Endothelial cell (in vitro differentiated cells): ENCODE data around the gene FAM107B. TPM values are rescaled to one million over a fixed set of nuclear protein-coding genes. Genes with fewer than 3 reads are reported as not detected.

Source experiments
- DNase-seq: peaks from one replicate; pipeline ENCODE4 v3.0.0; 2021; ENCODE audit warnings: low spot score
- H3K27ac Mint-ChIP-seq: one replicate; pipeline ENCODE4 v1.8.0; 2021; ENCODE audit warnings: mixed read lengths, inconsistent platforms; ENCODE audit not compliant: unreplicated experiment
- H3K27me3 Mint-ChIP-seq: one replicate; pipeline ENCODE4 v1.8.0; 2021; ENCODE audit warnings: mild to moderate bottlenecking, moderate library complexity, mixed read lengths, inconsistent platforms; ENCODE audit not compliant: unreplicated experiment
- H3K36me3 Mint-ChIP-seq: one replicate; pipeline ENCODE4 v1.8.0; 2021; ENCODE audit warnings: mild to moderate bottlenecking, low read depth, mixed read lengths, inconsistent platforms; ENCODE audit not compliant: unreplicated experiment
- H3K4me1 Mint-ChIP-seq: one replicate; pipeline ENCODE4 v1.8.0; 2021; ENCODE audit warnings: mild to moderate bottlenecking, mixed read lengths, inconsistent platforms; ENCODE audit not compliant: unreplicated experiment
- H3K4me3 Mint-ChIP-seq: one replicate; pipeline ENCODE4 v1.8.0; 2021; ENCODE audit warnings: mild to moderate bottlenecking, mixed read lengths, inconsistent platforms; ENCODE audit not compliant: unreplicated experiment
- H3K9me3 Mint-ChIP-seq: one replicate; pipeline ENCODE4 v1.8.0; 2021; ENCODE audit warnings: mixed read lengths, inconsistent platforms; ENCODE audit not compliant: unreplicated experiment
- total RNA-seq: library from RNA; stranded (reverse); fragmentation: NEBNext Ultra II Directional; extraction: Animal tissue kit (Norgen Biotek cat#: 25700); gene quantifications from one replicate; pipeline ENCODE4 v1.2.1, GENCODE V29; 2021; ENCODE audit not compliant: unreplicated experiment
- TF ChIP-seq, protein P1 (sequence below): fragments of 200-600 bp; sonication (generic); IDR thresholded peaks from one replicate; pipeline ENCODE4 v1.5.0; 2021; ENCODE audit warnings: antibody characterized with exemption; ENCODE audit not compliant: unreplicated experiment

FAM107B gene
- total RNA-seq, 1 donor from 2014 or later = 462 TPM

DNA sequence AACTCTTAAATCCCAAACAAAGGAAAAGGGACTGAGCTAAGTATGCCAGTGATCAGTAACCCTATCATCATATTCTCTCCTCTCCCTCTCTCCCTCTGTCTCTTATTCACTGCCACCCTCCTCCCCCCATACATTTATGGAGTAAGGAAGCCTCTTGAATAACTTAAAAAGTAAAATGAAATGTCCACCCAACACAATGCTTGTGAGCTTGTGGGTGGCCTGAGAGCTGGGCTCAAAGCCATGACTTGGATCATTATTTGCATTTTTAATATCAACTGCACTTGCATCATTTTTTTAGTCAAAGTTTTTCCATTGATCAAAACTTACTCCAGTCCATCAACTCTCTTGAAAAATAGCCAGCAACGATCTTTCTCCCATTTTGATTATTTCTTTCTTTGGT is 46.8 kb downstream of the FAM107B start:
- no peak for DNase-seq
- no peaks in the 10 kb centered on the region for H3K9me3 Mint-ChIP-seq
- TF ChIP-seq, protein P1, sequence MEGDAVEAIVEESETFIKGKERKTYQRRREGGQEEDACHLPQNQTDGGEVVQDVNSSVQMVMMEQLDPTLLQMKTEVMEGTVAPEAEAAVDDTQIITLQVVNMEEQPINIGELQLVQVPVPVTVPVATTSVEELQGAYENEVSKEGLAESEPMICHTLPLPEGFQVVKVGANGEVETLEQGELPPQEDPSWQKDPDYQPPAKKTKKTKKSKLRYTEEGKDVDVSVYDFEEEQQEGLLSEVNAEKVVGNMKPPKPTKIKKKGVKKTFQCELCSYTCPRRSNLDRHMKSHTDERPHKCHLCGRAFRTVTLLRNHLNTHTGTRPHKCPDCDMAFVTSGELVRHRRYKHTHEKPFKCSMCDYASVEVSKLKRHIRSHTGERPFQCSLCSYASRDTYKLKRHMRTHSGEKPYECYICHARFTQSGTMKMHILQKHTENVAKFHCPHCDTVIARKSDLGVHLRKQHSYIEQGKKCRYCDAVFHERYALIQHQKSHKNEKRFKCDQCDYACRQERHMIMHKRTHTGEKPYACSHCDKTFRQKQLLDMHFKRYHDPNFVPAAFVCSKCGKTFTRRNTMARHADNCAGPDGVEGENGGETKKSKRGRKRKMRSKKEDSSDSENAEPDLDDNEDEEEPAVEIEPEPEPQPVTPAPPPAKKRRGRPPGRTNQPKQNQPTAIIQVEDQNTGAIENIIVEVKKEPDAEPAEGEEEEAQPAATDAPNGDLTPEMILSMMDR = no peak
- H3K36me3 Mint-ChIP-seq = no peaks in the 10 kb centered on the region
- H3K4me1 Mint-ChIP-seq = no peaks in the 10 kb centered on the region
- no peak overlapping the region for H3K4me3 Mint-ChIP-seq
- no peak overlapping the region for H3K27ac Mint-ChIP-seq
- peaks cover 2% of the 10 kb centered on the region for H3K27me3 Mint-ChIP-seq

DNA sequence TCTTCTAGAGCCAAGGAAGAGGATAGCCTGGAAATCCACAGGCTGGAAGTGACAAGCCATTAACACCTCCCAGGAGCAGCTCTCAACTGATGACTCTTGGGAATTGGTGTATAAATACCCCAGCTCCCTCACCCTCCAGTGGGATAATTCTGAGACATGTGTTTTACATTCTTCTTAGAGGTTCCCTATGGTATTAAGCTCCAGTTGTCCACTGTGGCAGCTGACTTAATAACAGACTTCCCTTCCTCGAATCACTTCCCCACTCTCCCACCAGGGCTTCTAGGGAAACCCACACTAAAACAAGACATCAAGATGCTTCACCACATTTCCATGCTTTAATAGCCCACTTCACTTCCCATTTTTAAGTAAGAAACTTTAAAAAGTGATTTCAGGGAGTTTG is 47.2 kb downstream of the FAM107B start:
- Mint-ChIP-seq H3K4me1 (no peaks in the 10 kb centered on the region), H3K9me3 (no peaks in the 10 kb centered on the region), H3K27ac (no peak overlapping the region), H3K36me3 (no peaks in the 10 kb centered on the region), H3K4me3 (peak overlapping the region; percentile 8), H3K27me3 (peaks cover 2% of the 10 kb centered on the region)
- TF ChIP-seq, protein P1 = no peak
- no peak for DNase-seq

DNA sequence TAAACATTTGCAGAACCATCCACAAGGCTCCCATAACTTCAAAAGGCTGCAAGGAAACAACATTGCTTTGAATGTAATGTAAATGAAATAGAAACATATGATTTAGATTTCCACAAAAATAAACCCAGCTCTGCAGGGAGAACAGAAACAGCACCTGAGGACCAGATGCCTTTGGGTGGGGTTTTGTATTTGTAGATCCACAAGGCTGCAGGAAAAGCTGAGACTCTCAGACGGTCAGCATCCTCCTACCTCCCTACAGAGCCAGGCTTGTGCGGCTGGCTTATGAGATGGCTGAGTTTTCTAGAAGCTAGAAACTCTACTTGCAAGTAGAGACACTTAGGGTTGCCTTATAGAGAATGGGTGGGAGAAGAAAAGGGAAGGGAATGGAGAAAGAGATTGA is 49.8 kb downstream of the FAM107B start:
- Mint-ChIP-seq H3K9me3 (no peaks in the 10 kb centered on the region), H3K36me3 (no peaks in the 10 kb centered on the region), H3K27ac (no peak overlapping the region), H3K4me3 (no peak overlapping the region), H3K27me3 (peaks cover 4% of the 10 kb centered on the region), H3K4me1 (no peaks in the 10 kb centered on the region)
- DNase-seq = no peak
- TF ChIP-seq, protein P1 = no peak

DNA sequence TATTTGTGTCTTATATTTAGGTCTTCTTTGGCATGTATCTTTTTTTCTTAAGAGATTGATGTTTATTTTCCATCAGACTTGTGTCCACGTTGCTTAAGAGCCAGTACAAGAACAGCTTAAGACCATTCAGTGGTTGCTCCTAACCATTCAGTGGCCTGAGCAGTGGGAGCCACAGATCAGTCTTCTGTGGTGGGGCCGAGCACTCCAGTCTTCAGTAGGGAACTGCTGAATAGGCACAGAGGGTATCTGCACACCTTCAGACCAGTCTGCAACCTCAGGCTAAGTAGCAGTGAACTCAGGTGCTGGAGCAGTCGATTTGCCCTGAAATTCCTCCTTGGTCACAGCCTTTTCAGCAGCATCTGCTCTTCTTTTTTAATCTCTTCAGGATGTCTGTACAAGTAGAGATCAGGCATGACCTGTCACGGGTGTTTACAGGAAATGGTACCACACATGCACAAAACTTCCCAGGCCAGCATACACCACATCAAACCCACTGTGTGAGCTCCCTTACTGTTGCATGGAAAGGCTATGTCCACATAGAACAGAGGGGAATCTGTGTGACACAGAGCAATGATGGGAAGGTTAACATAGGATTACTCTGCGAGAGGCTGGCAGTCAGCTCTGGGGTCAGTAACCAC is 51.5 kb downstream of the FAM107B start:
- no peaks in the 10 kb centered on the region for H3K9me3 Mint-ChIP-seq
- H3K36me3 Mint-ChIP-seq = peaks cover 6% of the 10 kb centered on the region
- TF ChIP-seq, protein P1 = no peak
- no peak for DNase-seq
- no peak overlapping the region for H3K27ac Mint-ChIP-seq
- H3K27me3 Mint-ChIP-seq = peaks cover 4% of the 10 kb centered on the region
- no peaks in the 10 kb centered on the region for H3K4me1 Mint-ChIP-seq
- H3K4me3 Mint-ChIP-seq = no peak overlapping the region

DNA sequence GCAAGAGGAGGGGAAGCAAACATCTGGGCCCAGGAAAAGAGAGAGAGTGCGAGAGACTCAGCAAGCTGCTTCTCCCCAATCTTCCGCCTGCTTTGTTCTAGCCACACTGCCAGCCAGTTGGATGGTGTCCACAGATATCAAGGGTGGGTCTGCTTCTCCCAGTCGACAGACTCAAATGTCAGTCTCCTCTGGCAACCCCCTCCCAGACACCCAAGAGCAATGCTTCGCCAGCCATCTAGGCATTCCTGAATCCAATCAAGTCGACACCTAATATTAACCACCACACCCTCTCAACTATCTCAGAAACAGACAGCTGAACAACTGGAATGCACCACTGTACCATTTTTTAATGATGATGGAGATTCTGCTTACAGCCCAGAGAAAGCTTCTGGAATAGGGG is 57.1 kb downstream of the FAM107B start:
- Mint-ChIP-seq H3K9me3 (no peaks in the 10 kb centered on the region), H3K4me1 (peaks cover 3% of the 10 kb centered on the region), H3K27me3 (peaks cover 2% of the 10 kb centered on the region), H3K4me3 (no peak overlapping the region), H3K27ac (no peak overlapping the region), H3K36me3 (peaks cover 6% of the 10 kb centered on the region)
- DNase-seq = no peak
- TF ChIP-seq, protein P1 = no peak
